HG03135 (cell line): Measurements from ENCODE around the gene LRRC56.

Experiments used
- ATAC-seq: cut with Tn5 transposase; IDR thresholded peaks from one replicate; pipeline ENCODE4 v1.9.1; 2021; ENCODE audit warnings: mild to moderate bottlenecking, moderate library complexity; ENCODE audit not compliant: unreplicated experiment

The LRRC56 gene

DNA sequence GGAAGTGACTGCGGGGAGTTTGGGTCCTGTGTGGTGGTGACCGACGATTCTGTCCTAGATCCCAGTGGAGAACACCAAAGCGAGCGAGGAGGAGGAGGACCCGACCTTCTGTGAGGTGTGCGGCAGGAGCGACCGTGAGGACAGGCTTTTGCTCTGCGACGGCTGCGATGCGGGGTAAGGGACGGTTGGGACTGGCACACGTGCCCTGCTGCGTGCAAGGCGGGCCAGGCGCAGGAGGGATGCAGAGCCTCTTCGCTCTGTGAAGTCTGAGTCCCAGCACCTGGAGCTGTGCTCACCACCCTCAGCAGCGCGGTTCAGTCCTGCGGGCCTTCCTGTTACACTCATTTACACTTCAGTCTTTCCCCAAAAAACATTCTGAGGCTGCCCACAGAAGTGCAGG, 55.2 kb downstream of the LRRC56 start:
- ATAC-seq: no peak

DNA sequence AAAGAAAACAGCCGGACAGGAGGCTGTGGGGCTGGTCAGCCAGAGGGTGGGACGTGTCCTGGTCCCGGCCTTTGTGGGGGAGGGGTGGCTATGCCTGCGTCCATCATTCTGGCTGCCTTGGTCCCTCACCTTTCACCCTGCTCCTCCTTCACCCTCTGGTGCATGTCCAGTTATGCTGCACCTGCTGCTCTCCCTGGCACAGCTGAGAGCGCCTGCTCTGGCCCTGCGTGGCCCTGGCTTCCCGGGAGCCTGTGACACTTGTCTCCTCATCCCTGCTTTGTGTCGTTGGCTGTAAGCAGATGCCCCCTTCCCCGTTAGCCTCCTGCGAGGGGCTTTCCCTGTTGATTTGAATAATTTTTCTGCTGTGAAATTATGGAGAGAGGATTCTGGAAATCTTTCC, 55.6 kb downstream of the LRRC56 start:
- no peak for ATAC-seq

DNA sequence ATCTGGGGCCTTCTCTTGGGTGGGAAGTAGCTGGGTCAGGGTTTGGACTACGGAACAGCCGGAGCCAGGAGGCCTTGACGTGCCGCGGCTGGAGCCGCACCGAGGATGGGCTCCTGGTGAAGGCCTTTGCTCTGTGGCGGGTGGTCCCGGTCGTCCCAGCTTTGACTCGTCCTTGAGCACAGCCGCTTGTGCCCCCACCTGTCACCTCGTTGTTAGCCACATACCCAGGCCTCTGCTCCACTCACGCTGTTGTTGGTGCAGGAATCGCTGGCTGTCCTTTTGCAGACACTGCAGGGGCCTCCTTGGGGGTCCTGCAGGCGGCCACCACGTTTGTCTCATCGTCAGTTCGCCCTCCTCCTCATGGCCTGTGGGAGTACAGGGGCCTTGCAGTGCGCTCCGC, 56.0 kb downstream of the LRRC56 start:
- ATAC-seq: no peak

DNA sequence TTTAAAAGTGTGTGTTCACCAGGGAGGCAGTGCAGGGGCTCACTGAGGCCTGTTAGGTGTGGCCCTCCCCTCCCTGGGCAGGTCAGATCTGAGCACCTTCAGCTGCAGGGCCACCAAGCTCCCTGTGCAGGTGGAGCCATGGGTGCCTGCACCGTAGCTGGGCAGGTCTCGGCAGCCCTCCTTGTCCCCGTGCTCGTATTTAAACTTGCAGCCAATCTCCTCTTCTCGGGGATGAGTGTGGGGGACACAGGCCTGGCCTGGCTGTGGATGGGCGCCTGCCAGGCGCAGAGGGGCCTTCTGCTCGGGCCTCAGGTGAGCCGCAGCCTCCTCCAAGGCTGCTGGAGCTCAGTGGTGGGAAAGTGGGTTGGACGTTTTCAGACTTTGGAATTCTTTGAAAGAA, 58.1 kb downstream of the LRRC56 start:
- no peak for ATAC-seq

DNA sequence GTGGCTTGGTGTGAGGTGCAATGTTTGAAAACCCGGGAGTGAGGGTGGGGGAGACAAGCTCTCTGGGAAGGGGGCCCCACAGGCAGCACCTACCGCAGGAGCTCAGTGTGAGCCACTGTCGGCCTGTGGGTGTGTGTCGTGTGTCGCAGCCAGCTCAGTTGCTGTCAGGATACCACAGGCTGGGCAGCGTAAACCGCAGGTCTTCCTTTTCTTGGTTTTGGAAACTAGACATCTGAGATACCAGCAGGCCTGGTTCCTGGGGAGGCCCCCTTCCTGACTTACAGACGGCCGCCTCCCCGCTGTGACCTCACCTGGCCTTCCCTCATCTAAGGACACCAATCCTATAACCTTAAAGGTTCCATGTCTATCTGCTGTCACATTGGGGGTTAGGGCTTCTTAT, 59.0 kb downstream of the LRRC56 start:
- ATAC-seq: no peak

DNA sequence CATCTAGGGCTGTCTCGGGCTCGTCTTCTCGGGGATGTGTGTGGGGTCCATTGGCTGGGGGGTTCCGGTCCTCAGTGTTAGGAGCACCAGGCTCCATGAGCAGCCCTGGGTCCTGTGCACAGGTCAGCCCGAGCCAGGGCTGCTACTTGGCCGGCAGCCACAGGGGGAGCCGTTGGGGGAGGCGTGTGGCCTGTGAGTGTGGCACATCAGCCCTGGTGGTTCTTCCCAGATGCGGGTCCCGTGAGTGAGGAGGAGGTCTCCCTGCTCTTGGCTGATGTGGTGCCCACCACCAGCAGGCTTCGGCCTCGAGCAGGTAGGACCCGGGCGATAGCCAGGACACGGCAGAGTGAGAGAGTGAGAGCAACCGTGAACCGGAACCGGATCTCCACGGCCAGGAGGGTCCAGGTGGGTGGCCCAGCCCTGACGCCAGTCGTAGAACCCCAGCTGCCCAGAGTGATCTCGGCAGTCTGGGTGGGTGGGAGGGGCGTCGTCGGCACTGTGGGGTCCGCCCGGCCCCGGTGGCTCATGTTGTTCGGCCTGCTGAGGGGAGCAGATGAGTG, 59.9 kb downstream of the LRRC56 start:
- ATAC-seq: no peak

DNA sequence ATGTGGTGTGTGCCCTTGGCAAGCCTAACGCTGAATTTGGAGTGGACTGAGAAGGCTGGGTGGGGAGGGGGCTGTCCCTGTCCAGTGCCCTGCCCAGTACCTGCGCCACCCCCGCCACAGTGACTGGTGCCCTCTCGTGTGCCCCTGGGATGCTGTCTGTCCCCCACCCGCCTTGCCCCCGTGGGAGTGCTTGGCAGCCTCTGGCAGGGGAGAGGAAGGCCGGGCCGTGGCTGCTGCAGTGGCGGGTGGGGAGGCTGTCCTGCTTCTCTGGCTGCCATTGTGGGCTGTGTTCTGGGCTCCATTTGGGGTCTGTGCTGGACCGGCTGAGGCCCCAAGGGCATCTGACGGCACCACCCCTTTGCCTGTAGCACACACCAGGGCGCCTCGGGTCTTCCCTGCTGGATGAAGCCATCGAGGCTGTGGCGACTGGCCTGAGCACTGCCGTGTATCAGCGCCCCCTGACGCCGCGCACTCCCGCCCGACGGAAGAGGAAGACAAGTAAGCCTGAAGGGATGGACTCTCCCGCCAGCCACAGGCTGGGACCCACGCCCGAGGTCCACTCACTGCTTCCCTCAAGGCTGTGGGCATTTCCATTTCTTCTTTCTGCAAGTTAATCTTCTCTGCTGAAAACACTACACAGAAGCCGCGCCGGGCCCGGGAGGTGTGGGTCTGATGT, 60.8 kb downstream of the LRRC56 start:
- no peak for ATAC-seq

DNA sequence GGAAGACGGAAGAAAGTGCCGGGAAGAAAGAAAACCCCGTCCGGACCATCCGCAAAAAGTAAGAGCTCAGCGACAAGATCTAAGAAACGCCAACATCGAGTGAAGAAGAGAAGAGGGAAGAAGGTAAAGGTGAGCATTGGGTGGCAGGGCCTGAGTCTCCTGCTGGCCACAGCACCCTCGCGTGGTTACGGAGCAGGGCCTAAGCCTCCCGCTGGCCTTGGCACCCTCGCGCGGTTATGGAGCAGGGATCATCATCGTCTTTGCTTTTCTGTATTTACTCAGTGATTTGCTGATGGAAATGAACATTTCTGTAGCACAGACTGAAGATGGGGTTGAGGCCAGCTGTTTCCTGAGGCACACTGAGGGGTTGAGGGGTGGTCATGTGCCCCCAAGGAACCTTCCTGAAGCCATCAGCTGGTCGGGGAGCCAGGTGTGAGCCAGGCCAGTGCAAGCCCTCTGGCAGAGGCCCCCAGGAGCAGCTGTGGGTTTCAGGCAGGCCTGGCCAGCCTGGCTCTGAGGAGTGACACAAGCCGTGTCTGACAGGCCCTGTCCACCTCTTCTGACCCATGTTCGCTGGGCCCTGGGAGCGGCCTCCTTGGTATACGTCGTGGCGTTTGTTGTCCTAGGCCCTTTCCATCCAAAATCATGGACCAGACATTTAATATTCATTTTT, 64.4 kb downstream of the LRRC56 start:
- no peak for ATAC-seq

DNA sequence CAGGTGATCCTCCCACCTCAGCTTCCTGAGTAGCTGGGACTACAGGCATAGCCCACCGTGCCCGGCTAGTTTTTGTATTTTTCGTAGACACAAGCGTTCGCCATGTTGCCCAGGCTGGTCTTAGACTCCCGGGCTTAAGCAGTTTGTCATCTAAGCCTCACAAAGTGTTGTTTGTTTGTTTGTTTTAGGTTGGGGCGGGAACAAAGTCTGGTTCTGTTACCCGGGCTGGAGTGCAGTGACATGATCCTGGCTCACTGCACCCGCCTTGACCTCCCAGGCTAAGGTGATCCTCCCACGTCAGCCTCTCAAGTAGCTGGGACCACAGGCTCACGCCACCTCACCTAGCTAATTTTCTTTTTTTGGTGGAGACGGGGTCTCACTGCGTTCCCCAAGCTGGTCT, 65.8 kb downstream of the LRRC56 start:
- ATAC-seq: no peak
